ENCODE results near the gene PAPPA2. TPM values are rescaled to one million over a fixed set of nuclear protein-coding genes. Genes with fewer than 3 reads are reported as not detected.

PAPPA2 gene
- total RNA-seq, 2 experiments from 2014 or later: 0.19 TPM; not detected in 1

DNA sequence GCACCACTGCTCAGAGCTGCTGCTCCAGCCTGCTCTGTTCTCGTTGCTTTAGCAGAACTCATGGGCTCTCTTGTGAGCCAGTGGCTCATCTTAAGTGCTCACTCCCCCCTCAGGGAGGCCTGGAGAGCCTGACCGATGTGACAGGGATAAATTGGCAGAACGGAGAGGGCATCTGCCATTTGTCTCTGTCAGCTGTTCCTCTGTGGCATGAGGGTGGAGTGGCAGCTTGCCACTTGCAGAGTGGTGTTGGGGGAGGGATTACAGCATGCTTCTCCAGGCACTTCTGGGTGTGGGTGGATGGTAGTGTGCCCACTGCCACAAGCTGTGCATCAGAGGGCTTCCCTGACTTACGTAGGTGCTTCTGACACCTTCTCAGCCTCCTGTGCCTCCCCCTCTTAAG, 229.5 kb downstream of the PAPPA2 start:
- intact Hi-C loops (cut with micrococcal nuclease; ENCODE audit: unreplicated experiment): no loop called here
- ChIA-PET POLR2A (no interaction called here), CTCF (ENCODE audit: unreplicated experiment) (no interaction called here)
- H4K20me1 ChIP-seq (ENCODE audit: insufficient read depth, low read length): no peaks in the 10 kb centered on the region
- H3K27ac ChIP-seq (ENCODE audit: low read depth, low read length, poor library complexity, severe bottlenecking): no peak overlapping the region
- no peak for DNase-seq (ENCODE audit: low spot score)
- H3K4me3 ChIP-seq (ENCODE audit: low read depth, low read length, poor library complexity, severe bottlenecking): no peak overlapping the region
- no peaks in the 10 kb centered on the region for H3K9me2 ChIP-seq (ENCODE audit: insufficient read depth, low read length)
- H3K79me2 ChIP-seq (ENCODE audit: insufficient read depth, low read depth, low read length): no peaks in the 10 kb centered on the region
- no peaks in the 10 kb centered on the region for H3K4me1 ChIP-seq (ENCODE audit: insufficient read depth, low read length, poor library complexity, severe bottlenecking)
- TF ChIP-seq CTCF (conservative IDR thresholded peaks at IDR 0.05; ENCODE audit: low read length): no peak
- no peak for TF ChIP-seq EZH2phosphoT487 (IDR thresholded peaks at IDR 0.05; ENCODE audit: borderline replicate concordance, low read depth, low read length)
- H3K9me3 ChIP-seq (ENCODE audit: low read length): no peaks in the 10 kb centered on the region
- BruUV-seq (replicated peaks): no TSS peak
- no peak overlapping the region for H3K4me2 ChIP-seq (ENCODE audit: low read length)
- no peaks in the 10 kb centered on the region for H3K36me3 ChIP-seq (ENCODE audit: insufficient read depth, low read length)
- H2AFZ ChIP-seq (ENCODE audit: low read length): no peak overlapping the region

- Histone ChIP-seq H3K9me2 (ENCODE audit: insufficient read depth, low read length) (no peaks in the 10 kb centered on the region), H3K4me2 (ENCODE audit: low read length) (no peak overlapping the region), H3K4me3 (ENCODE audit: low read depth, low read length, poor library complexity, severe bottlenecking) (no peak overlapping the region), H3K27ac (ENCODE audit: low read depth, low read length, poor library complexity, severe bottlenecking) (no peak overlapping the region), H2AFZ (ENCODE audit: low read length) (no peak overlapping the region), H3K4me1 (ENCODE audit: insufficient read depth, low read length, poor library complexity, severe bottlenecking) (no peaks in the 10 kb centered on the region), H4K20me1 (ENCODE audit: insufficient read depth, low read length) (no peaks in the 10 kb centered on the region), H3K9me3 (ENCODE audit: low read length) (no peaks in the 10 kb centered on the region), H3K36me3 (ENCODE audit: insufficient read depth, low read length) (no peaks in the 10 kb centered on the region), H3K79me2 (ENCODE audit: insufficient read depth, low read depth, low read length) (no peaks in the 10 kb centered on the region)
- no peak for DNase-seq (ENCODE audit: low spot score)
- POLR2A ChIA-PET: no interaction called here
- BruUV-seq (replicated peaks): no TSS peak
- intact Hi-C loops (cut with micrococcal nuclease; ENCODE audit: unreplicated experiment): no loop called here
- CTCF ChIA-PET (ENCODE audit: unreplicated experiment): no interaction called here
- TF ChIP-seq EZH2phosphoT487 (IDR thresholded peaks at IDR 0.05; ENCODE audit: borderline replicate concordance, low read depth, low read length): no peak
- no peak for TF ChIP-seq CTCF (conservative IDR thresholded peaks at IDR 0.05; ENCODE audit: low read length)
These were observed 230.2 kb downstream of the PAPPA2 start for GRCh38 chr1:176692988-176693696.

GRCh38 chr1:176693697-176694329, 230.8 kb downstream of the PAPPA2 start:
- no TSS peak for BruUV-seq (replicated peaks)
- ChIA-PET POLR2A (no interaction called here), CTCF (ENCODE audit: unreplicated experiment) (interaction anchor here (0.6 kb wide), 1 partner anchor 8 kb away, joined by 4 read pairs; no protein-coding TSS in a partner anchor)
- H3K27ac ChIP-seq (ENCODE audit: low read depth, low read length, poor library complexity, severe bottlenecking): no peak overlapping the region
- no peak for DNase-seq (ENCODE audit: low spot score)
- H3K4me3 ChIP-seq (ENCODE audit: low read depth, low read length, poor library complexity, severe bottlenecking): no peak overlapping the region
- H3K4me2 ChIP-seq (ENCODE audit: low read length): no peak overlapping the region
- no peaks in the 10 kb centered on the region for H3K4me1 ChIP-seq (ENCODE audit: insufficient read depth, low read length, poor library complexity, severe bottlenecking)
- no peaks in the 10 kb centered on the region for H3K36me3 ChIP-seq (ENCODE audit: insufficient read depth, low read length)
- intact Hi-C loops (cut with micrococcal nuclease; ENCODE audit: unreplicated experiment): no loop called here
- H4K20me1 ChIP-seq (ENCODE audit: insufficient read depth, low read length): no peaks in the 10 kb centered on the region
- no peaks in the 10 kb centered on the region for H3K9me2 ChIP-seq (ENCODE audit: insufficient read depth, low read length)
- H3K79me2 ChIP-seq (ENCODE audit: insufficient read depth, low read depth, low read length): no peaks in the 10 kb centered on the region
- no peak for TF ChIP-seq CTCF (conservative IDR thresholded peaks at IDR 0.05; ENCODE audit: low read length)
- no peak for TF ChIP-seq EZH2phosphoT487 (IDR thresholded peaks at IDR 0.05; ENCODE audit: borderline replicate concordance, low read depth, low read length)
- no peaks in the 10 kb centered on the region for H3K9me3 ChIP-seq (ENCODE audit: low read length)
- H2AFZ ChIP-seq (ENCODE audit: low read length): no peak overlapping the region

Data from OCI-LY7 (cell line).